Testis (tissue), 3 donors: ENCODE data around the gene TNS3. TPM values are rescaled to one million over a fixed set of nuclear protein-coding genes. Genes with fewer than 3 reads are reported as not detected.

Experiments
- DNase-seq: peaks from one replicate; pipeline ENCODE4 v3.0.0-alpha.2; 2019
- H3K27ac ChIP-seq, 2 donors: fragments of 200-600 bp; sonication (generic); one replicate each; pipeline ENCODE4 v1.5.1; 2019
- H3K27me3 ChIP-seq: fragments of 200-600 bp; sonication (generic); one replicate; pipeline ENCODE4 v1.5.1; 2019
- H3K36me3 ChIP-seq: fragments of 200-600 bp; sonication (generic); one replicate; pipeline ENCODE4 v1.5.1; 2017; ENCODE audit warnings: low read depth; ENCODE audit errors: missing control alignments
- H3K4me1 ChIP-seq: fragments of 200-600 bp; sonication (generic); one replicate; pipeline ENCODE4 v1.5.1; 2019
- H3K4me3 ChIP-seq, 2 donors: fragments of 200-600 bp; sonication (generic); one replicate each; pipeline ENCODE4 v1.5.1; 2017 to 2019
- H3K9me3 ChIP-seq: fragments of 200-600 bp; sonication (generic); one replicate; pipeline ENCODE4 v1.5.1; 2017
- POLR2A ChIP-seq: fragments of 450-650 bp; IDR thresholded peaks from one replicate; pipeline ENCODE4 v1.6.1; 2017; ENCODE audit warnings: antibody characterized with exemption, mild to moderate bottlenecking, moderate library complexity
- WGBS, 2 donors: methylation state at CpG; one replicate each; pipeline ENCODE4 v1.1.5; 2018; 5-methylcytosine and 5-hydroxymethylcytosine counted together
- intact Hi-C: fragments of 100-400 bp; cut with DNase I; formaldehyde crosslinking; loops from one replicate; pipeline ENCODE4 v1.15.1; 2023; ENCODE audit warnings: low total_unique reads
- polyA plus RNA-seq: library from polyadenylated mRNA; stranded (reverse); fragments of 350-450 nt; fragmentation: Illumina TruSeq; extraction: RNeasy Lipid Tissue Mini Kit (QIAGEN cat#74804); gene quantifications from one replicate; pipeline ENCODE4 v1.2.3, GENCODE V29; 2014; ENCODE audit warnings: low read depth, low replicate concordance; ENCODE audit not compliant: insufficient read depth
- total RNA-seq, 2 donors: library from RNA; depleted of rRNA; stranded (reverse); fragments of >200 nt; gene quantifications; one replicate each; pipeline ENCODE4 v1.2.3, GENCODE V29; 2016
- TF ChIP-seq, protein P1 (sequence below), 3 experiments: fragments of 450-650 bp in 2 of 3; fragments of 200-600 bp in 1 of 3; sonication (generic) in 1 of 3; IDR thresholded peaks; one replicate each; pipeline ENCODE4 v1.5.1; 2016 to 2019; ENCODE audit warnings: antibody characterized with exemption in 3 of 3, mild to moderate bottlenecking in 2 of 3, moderate library complexity in 1 of 3

Gene TNS3
- total and polyA plus RNA-seq, 3 donors from 2014 or later: 28.5 to 93.5 (median 60.0) TPM

DNA sequence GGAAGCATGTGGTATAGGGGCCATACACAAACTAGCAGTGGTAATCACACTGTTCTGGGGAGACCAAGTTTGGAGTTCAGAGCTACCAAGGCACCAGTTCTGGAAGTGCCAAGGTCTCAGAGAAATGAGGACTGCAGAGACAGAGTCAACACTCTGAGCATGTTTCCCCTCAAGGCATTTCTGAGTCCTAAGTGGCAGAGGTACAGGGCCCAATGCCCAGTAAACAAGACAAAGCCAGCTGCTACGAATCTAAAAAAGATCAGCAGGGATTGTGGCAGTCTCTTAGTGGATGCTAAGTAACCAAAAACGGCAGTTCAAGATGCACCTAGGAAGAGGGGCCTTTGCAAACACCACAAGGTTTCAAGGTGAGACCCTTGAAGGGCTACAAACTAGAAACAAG is 271.9 kb downstream of the TNS3 start:
- intact Hi-C loops: no loop called here
- WGBS, 2 donors: 62 to 89% methylated on average over 2 of the region's 2 CpGs
- no peaks in the 10 kb centered on the region for H3K9me3 ChIP-seq
- no peaks in the 10 kb centered on the region for H3K27me3 ChIP-seq
- H3K4me1 ChIP-seq: peaks cover 17% of the 10 kb centered on the region
- TF ChIP-seq, protein P1, sequence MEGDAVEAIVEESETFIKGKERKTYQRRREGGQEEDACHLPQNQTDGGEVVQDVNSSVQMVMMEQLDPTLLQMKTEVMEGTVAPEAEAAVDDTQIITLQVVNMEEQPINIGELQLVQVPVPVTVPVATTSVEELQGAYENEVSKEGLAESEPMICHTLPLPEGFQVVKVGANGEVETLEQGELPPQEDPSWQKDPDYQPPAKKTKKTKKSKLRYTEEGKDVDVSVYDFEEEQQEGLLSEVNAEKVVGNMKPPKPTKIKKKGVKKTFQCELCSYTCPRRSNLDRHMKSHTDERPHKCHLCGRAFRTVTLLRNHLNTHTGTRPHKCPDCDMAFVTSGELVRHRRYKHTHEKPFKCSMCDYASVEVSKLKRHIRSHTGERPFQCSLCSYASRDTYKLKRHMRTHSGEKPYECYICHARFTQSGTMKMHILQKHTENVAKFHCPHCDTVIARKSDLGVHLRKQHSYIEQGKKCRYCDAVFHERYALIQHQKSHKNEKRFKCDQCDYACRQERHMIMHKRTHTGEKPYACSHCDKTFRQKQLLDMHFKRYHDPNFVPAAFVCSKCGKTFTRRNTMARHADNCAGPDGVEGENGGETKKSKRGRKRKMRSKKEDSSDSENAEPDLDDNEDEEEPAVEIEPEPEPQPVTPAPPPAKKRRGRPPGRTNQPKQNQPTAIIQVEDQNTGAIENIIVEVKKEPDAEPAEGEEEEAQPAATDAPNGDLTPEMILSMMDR (IDR thresholded peaks at IDR 0.05): no peak
- no peak for TF ChIP-seq POLR2A
- no peak for DNase-seq
- H3K36me3 ChIP-seq: no peaks in the 10 kb centered on the region
- H3K27ac ChIP-seq: no peak overlapping the region
- H3K4me3 ChIP-seq: no peak overlapping the region

GRCh38 chr7:47308808-47309207 is 273.1 kb downstream of the TNS3 start:
- TF ChIP-seq POLR2A: no peak
- TF ChIP-seq, protein P1 (IDR thresholded peaks at IDR 0.05): no peak
- Histone ChIP-seq H3K27ac (no peak overlapping the region), H3K36me3 (no peaks in the 10 kb centered on the region), H3K4me1 (peaks cover 7% of the 10 kb centered on the region), H3K27me3 (no peaks in the 10 kb centered on the region), H3K9me3 (no peaks in the 10 kb centered on the region), H3K4me3 (no peak overlapping the region)
- intact Hi-C loops: no loop called here
- DNase-seq: no peak
- WGBS, 2 donors: 97 to 98% methylated on average over 6 of the region's 6 CpGs

DNA sequence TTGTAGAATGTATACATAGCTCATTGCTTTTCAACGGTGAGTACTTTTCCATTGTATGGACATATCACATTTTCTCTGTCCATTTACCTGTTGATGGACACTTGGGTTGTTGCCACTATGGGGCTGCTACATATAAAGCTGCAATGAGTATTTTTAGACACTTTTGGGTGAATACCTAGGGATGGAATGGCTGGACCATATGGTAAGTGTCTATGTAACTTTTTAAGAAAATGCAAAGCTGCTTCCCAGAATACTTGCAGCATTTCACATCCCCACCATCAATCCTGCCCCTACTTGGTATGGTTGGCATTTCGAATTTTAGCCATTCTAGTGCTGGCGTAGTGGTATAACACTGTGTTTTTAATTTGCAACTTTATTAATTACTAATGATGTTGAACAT is 274.6 kb downstream of the TNS3 start:
- no peak overlapping the region for H3K27ac ChIP-seq
- no peaks in the 10 kb centered on the region for H3K36me3 ChIP-seq
- H3K27me3 ChIP-seq: no peaks in the 10 kb centered on the region
- no peaks in the 10 kb centered on the region for H3K9me3 ChIP-seq
- no peak for DNase-seq
- TF ChIP-seq, protein P1 (IDR thresholded peaks at IDR 0.05): no peak
- TF ChIP-seq POLR2A: no peak
- intact Hi-C loops: no loop called here
- 64 to 96% methylated on average over 3 of the region's 3 CpGs for WGBS, 2 donors
- H3K4me1 ChIP-seq: no peaks in the 10 kb centered on the region
- H3K4me3 ChIP-seq: no peak overlapping the region

DNA sequence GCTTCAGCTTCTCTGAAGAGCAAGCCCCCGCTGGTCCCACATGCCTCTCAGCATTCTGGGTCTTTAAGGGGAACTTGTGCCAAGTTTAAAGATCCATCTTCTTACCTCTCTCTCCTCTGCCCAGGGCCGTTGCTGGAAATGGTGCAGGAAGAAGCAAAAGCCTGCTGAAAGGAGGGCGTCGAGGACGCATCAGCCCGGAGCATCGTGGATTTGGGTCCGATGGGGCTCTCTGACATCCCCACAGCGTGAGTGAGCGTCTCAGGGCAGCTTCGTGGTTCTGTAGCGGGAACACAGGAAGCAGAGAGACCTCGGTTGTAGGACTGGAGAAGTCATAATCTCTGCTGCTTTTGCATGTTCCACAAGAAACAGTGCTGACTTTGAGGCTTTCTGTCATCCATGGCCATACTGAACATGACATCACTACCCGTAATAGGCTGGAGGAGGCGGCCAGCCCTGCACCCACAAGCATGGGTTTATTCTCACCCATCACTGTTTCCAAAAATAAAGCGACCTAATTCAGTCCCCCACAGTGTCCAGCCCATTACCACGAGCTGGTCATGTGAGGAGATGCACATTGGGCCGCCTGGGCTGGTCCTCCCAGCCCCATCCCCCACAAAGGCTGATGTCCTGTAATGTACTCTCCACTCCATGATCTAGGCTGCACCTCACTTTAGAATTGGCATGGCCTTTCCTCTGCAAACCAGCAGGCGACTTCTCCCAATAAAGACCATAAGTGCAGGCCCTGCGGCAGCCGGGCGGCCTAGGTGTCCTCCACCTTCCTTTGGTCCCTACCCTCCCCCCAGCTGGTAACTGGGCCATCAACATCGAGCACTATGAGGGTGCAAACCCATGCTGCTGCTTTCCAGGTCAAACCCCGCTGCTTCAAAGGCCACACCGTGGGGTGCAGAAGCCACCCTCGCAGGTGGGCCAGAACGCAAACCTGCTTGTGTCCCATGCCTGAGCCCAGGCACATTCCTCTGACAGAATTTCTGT is 276.9 kb downstream of the TNS3 start:
- Histone ChIP-seq H3K27ac (no peak overlapping the region), H3K4me3 (no peak overlapping the region), H3K27me3 (no peaks in the 10 kb centered on the region), H3K4me1 (no peaks in the 10 kb centered on the region), H3K36me3 (no peaks in the 10 kb centered on the region), H3K9me3 (no peaks in the 10 kb centered on the region)
- no peak for DNase-seq
- no peak for TF ChIP-seq POLR2A
- TF ChIP-seq, protein P1 (IDR thresholded peaks at IDR 0.05): no peak
- 92 to 93% methylated on average over 25 to 27 of the region's 27 CpGs for WGBS, 2 donors
- intact Hi-C loops: no loop called here
